Activated CD4-positive, alpha-beta memory T cell treated with anti-CD3 and anti-CD28 coated beads for 36 hours (primary cell): ENCODE results near the gene CCL5. TPM values are rescaled to one million over a fixed set of nuclear protein-coding genes. Genes with fewer than 3 reads are reported as not detected.
A peak's percentile ranks its signal among the peaks of the same experiment; 100 is the strongest.
"Not testable (repeated sequence)": the region's sequence is repeated elsewhere in the genome, so short reads cannot be mapped to it uniquely, and the experiment has no call there.

ENCODE experiments used
- CTCF ChIA-PET: fragments of 350-600 bp; sonication (Branson Sonifier 250); formaldehyde crosslinking; loops from one replicate; lab custom pipeline; 2021; ENCODE audit warnings: antibody characterized with exemption, inconsistent platforms; lab: Charles Lee
- POLR2A ChIA-PET: fragments of 350-600 bp; sonication (Branson Sonifier 250); formaldehyde crosslinking; loops from one replicate; lab custom pipeline; 2021; ENCODE audit warnings: antibody characterized with exemption; lab: Charles Lee
- DNase-seq: peaks from one replicate; pipeline ENCODE4 v3.0.0-alpha.2; 2020
- H3K27ac Mint-ChIP-seq: one replicate; pipeline ENCODE4 v1.8.0; 2021; ENCODE audit warnings: mixed read lengths
- H3K27me3 Mint-ChIP-seq: one replicate; pipeline ENCODE4 v1.8.0; 2021; ENCODE audit warnings: mixed read lengths
- H3K36me3 Mint-ChIP-seq: one replicate; pipeline ENCODE4 v1.8.0; 2021; ENCODE audit warnings: mixed read lengths
- H3K4me1 Mint-ChIP-seq: one replicate; pipeline ENCODE4 v1.8.0; 2021; ENCODE audit warnings: low read depth, mixed read lengths
- H3K4me3 Mint-ChIP-seq: one replicate; pipeline ENCODE4 v1.8.0; 2021; ENCODE audit warnings: mild to moderate bottlenecking, mixed read lengths
- H3K9me3 Mint-ChIP-seq: one replicate; pipeline ENCODE4 v1.8.0; 2021; ENCODE audit warnings: mixed read lengths
- intact Hi-C: fragments of 100-400 bp; cut with micrococcal nuclease; formaldehyde crosslinking; loops from one replicate; pipeline ENCODE4 v1.15.1; 2023
- total RNA-seq, 2 experiments: library from RNA; stranded (reverse); gene quantifications; one replicate each; pipeline ENCODE4 v1.2.3, GENCODE V29; 2021

Gene CCL5
- total RNA-seq, 2 experiments from 2014 or later = 120 to 133 TPM

- not testable (repeated sequence) for DNase-seq, H3K4me3 Mint-ChIP-seq, H3K36me3 Mint-ChIP-seq, H3K9me3 Mint-ChIP-seq, H3K27me3 Mint-ChIP-seq
- ChIA-PET POLR2A (interaction anchor here (0.9 to 1.5 kb wide), 2 partner anchors 8 to 18 kb away, joined by 4 to 7 read pairs; partner anchors contain the start of gene CCL5), CTCF (interaction anchor here (0.6 to 2.7 kb wide), 4 partner anchors 10 to 175 kb away, joined by 3 to 17 read pairs (median 3); partner anchors contain the start of gene CCL5)
- Mint-ChIP-seq H3K4me1 (peaks cover 44% of the 10 kb centered on the region), H3K27ac (peak overlapping the region; percentile 78)
- intact Hi-C loops = loop anchor here (2.0 to 5.0 kb wide), 2 partner anchors 33 to 175 kb away; partner anchors contain the start of gene RDM1
Measured at GRCh38 chr17:35897772-35898171, 17.6 kb upstream of the CCL5 start.

DNA sequence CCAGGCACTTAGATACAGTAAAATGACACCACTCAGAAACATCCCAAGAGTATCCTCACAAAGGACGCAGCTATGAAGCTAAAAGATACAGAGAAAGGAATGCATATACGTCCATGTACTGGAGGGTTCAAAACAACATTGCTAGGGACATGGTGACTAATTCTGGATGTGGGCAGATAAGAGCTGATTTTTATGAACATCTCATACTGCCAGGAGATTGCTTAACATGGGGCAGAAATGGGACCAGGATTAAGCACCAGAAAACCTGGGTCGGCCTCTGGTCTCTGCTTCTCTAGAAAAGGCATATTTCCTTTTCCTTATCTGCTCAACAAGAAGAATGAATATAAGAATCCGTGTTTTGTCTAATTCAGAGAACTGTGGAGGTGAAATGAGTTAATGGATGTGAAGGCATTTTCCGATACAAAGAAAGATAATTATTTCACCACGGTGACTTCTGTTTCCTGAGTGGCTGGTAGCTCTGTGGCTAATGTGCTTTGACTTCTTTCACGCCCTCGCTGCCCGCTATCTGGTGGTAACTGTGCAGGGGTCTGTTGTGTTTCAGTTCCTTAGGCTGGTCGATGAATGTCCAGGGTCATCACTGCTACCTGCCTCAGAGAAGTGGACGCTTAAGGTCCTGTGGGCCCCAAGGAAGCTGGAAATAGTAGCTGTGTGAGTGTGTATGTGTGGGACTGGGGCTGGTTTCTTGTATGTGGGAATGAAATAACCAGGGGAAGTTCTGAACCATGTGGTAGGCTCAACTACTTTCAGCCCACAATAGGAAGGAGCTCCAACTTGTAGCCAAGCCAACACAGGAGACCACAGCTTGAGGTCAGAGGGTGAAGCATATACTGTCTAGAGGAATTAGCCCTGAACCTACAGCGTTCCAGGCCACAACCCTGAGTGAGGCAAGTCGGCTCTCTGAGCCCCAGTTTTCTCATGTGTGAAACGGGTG is 15.8 kb upstream of the CCL5 start:
- peak overlapping the region; percentile 38 for H3K4me3 Mint-ChIP-seq
- intact Hi-C loops = loop anchor here (1.0 to 5.0 kb wide), 2 partner anchors 16 to 176 kb away; partner anchors contain the start of gene CCL5
- peak; percentile 65 for DNase-seq
- H3K27ac Mint-ChIP-seq = peak overlapping the region; percentile 92
- H3K36me3 Mint-ChIP-seq = no peaks in the 10 kb centered on the region
- no peaks in the 10 kb centered on the region for H3K27me3 Mint-ChIP-seq
- CTCF ChIA-PET = interaction anchor here (0.7 to 2.7 kb wide), 7 partner anchors 16 to 253 kb away, joined by 3 to 17 read pairs (median 3); partner anchors contain the start of gene CCL5
- H3K9me3 Mint-ChIP-seq = no peaks in the 10 kb centered on the region
- POLR2A ChIA-PET = interaction anchor here (1.0 to 2.1 kb wide), 7 partner anchors 12 to 196 kb away, joined by 3 to 23 read pairs (median 4); partner anchors contain the start of genes CCL3, CCL5 and TAF15
- peaks cover 58% of the 10 kb centered on the region for H3K4me1 Mint-ChIP-seq

DNA sequence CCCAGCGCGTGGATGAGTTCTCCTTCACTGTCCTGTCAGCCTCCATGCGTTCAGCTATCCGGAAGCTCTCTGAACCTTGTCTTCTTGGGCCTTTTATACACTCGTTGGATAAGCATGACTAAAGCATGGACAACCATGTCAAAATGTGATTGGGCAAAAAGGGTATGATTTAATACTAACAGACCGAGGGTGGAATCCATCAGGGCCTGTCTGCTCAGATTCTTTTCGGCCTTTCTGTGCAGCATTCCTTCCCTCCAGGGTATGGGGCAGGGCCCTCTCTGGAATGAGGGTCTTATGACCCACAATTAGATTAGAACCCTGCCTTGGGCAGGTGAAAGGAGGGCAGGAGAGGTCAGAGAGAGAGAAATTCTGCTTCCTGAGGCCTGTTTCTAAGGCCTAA is 14.0 kb upstream of the CCL5 start:
- H3K36me3 Mint-ChIP-seq = no peaks in the 10 kb centered on the region
- H3K4me3 Mint-ChIP-seq = no peak overlapping the region
- ChIA-PET POLR2A (no interaction called here), CTCF (no interaction called here)
- no peak for DNase-seq
- intact Hi-C loops = no loop called here
- no peaks in the 10 kb centered on the region for H3K9me3 Mint-ChIP-seq
- H3K27ac Mint-ChIP-seq = no peak overlapping the region
- H3K27me3 Mint-ChIP-seq = no peaks in the 10 kb centered on the region
- peaks cover 62% of the 10 kb centered on the region for H3K4me1 Mint-ChIP-seq

- no peaks in the 10 kb centered on the region for H3K36me3 Mint-ChIP-seq
- intact Hi-C loops = no loop called here
- CTCF ChIA-PET = interaction anchor here (2.2 kb wide), 1 partner anchor 255 kb away, joined by 5 read pairs; no protein-coding TSS in a partner anchor
- H3K9me3 Mint-ChIP-seq = no peaks in the 10 kb centered on the region
- peaks cover 64% of the 10 kb centered on the region for H3K4me1 Mint-ChIP-seq
- no peak overlapping the region for H3K27ac Mint-ChIP-seq
- POLR2A ChIA-PET = no interaction called here
- H3K27me3 Mint-ChIP-seq = no peaks in the 10 kb centered on the region
- no peak for DNase-seq
- H3K4me3 Mint-ChIP-seq = no peak overlapping the region
Measured at GRCh38 chr17:35893751-35894150, 13.6 kb upstream of the CCL5 start.

GRCh38 chr17:35892091-35893035 is 12.2 kb upstream of the CCL5 start:
- no peak overlapping the region for H3K4me3 Mint-ChIP-seq
- H3K27me3 Mint-ChIP-seq = no peaks in the 10 kb centered on the region
- peak; percentile 78 for DNase-seq
- POLR2A ChIA-PET = interaction anchor here (0.8 kb wide), 1 partner anchor 14 kb away, joined by 3 read pairs; no protein-coding TSS in a partner anchor
- CTCF ChIA-PET = interaction anchor here (0.5 to 2.2 kb wide), 2 partner anchors 82 to 256 kb away, joined by 3 to 5 read pairs; no protein-coding TSS in a partner anchor
- H3K27ac Mint-ChIP-seq = peak overlapping the region; percentile 53
- peaks cover 59% of the 10 kb centered on the region for H3K4me1 Mint-ChIP-seq
- intact Hi-C loops = no loop called here
- H3K36me3 Mint-ChIP-seq = no peaks in the 10 kb centered on the region
- no peaks in the 10 kb centered on the region for H3K9me3 Mint-ChIP-seq

DNA sequence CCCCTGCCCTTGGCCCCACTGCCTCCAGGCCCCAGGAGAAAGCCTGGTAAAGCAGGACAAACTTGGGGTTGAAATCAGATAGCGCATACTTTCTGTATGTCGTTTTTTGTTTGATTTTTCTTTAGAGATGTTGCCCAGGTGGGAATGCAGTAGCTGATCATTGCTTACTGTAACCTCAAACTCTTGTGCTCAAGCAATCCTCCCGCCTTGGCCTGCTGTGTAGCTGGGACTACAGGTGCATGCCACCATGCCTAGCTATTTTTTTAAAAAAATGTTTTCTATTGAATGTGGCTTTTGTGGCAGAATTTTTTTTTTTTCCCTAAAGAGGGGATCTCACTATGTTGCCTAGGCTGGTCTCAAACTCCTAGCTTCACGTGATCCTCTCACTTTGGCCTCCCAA is 11.1 kb upstream of the CCL5 start:
- H3K27ac Mint-ChIP-seq = no peak overlapping the region
- no peaks in the 10 kb centered on the region for H3K27me3 Mint-ChIP-seq
- ChIA-PET CTCF (no interaction called here), POLR2A (interaction anchor here (0.9 to 1.6 kb wide), 3 partner anchors 11 to 82 kb away, joined by 3 to 5 read pairs (median 3); partner anchors contain the start of gene TAF15)
- H3K4me3 Mint-ChIP-seq = no peak overlapping the region
- H3K4me1 Mint-ChIP-seq = peaks cover 59% of the 10 kb centered on the region
- no peaks in the 10 kb centered on the region for H3K9me3 Mint-ChIP-seq
- no peaks in the 10 kb centered on the region for H3K36me3 Mint-ChIP-seq
- DNase-seq = no peak
- intact Hi-C loops = no loop called here

GRCh38 chr17:35890774-35891155 is 10.6 kb upstream of the CCL5 start:
- H3K4me1 Mint-ChIP-seq = peaks cover 54% of the 10 kb centered on the region
- H3K27ac Mint-ChIP-seq = no peak overlapping the region
- ChIA-PET POLR2A (interaction anchor here (0.9 to 1.6 kb wide), 5 partner anchors 10 to 82 kb away, joined by 3 to 5 read pairs (median 3); partner anchors contain the start of gene TAF15), CTCF (interaction anchor here (1.2 kb wide), 1 partner anchor 592 kb away, joined by 3 read pairs; no protein-coding TSS in a partner anchor)
- intact Hi-C loops = no loop called here
- H3K9me3 Mint-ChIP-seq = no peaks in the 10 kb centered on the region
- no peaks in the 10 kb centered on the region for H3K27me3 Mint-ChIP-seq
- DNase-seq = peak; percentile 60
- no peak overlapping the region for H3K4me3 Mint-ChIP-seq
- no peaks in the 10 kb centered on the region for H3K36me3 Mint-ChIP-seq

- Mint-ChIP-seq H3K27me3 (no peaks in the 10 kb centered on the region), H3K4me3 (no peak overlapping the region), H3K4me1 (peaks cover 50% of the 10 kb centered on the region), H3K9me3 (no peaks in the 10 kb centered on the region), H3K36me3 (no peaks in the 10 kb centered on the region), H3K27ac (no peak overlapping the region)
- no peak for DNase-seq
- ChIA-PET POLR2A (interaction anchor here (0.9 to 1.6 kb wide), 6 partner anchors 8 to 81 kb away, joined by 3 to 5 read pairs (median 4); partner anchors contain the start of gene TAF15), CTCF (interaction anchor here (1.2 kb wide), 1 partner anchor 593 kb away, joined by 3 read pairs; no protein-coding TSS in a partner anchor)
- intact Hi-C loops = loop anchor here (1.0 kb wide), 1 partner anchor 10 kb away; the partner anchor contains the start of gene CCL5
Measured at GRCh38 chr17:35889818-35890773, 9.9 kb upstream of the CCL5 start.

DNA sequence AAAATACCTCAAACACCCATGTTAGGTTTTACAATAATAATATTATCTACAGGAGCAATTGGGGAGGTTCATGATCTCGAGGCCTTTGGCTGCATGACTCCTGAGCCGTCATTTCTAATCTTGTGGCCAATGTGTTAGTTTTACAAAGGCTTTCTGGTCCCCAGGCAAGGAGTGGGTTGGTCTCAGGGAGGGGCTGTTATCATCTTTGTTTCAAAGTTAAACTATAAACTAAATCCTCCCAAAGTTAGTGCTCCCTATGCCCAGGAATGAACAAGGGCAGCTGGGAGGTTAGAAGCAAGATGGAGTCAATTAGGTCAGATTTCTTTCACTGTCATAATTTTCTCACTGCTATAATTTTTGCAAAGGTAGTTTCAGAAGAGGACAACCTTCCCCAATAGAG is 9.1 kb upstream of the CCL5 start:
- Mint-ChIP-seq H3K4me3 (no peak overlapping the region), H3K36me3 (no peaks in the 10 kb centered on the region), H3K9me3 (no peaks in the 10 kb centered on the region), H3K27ac (peak overlapping the region; percentile 23), H3K4me1 (peaks cover 49% of the 10 kb centered on the region), H3K27me3 (no peaks in the 10 kb centered on the region)
- intact Hi-C loops = loop anchor here (1.0 kb wide), 1 partner anchor 9 kb away; the partner anchor contains the start of gene CCL5
- ChIA-PET POLR2A (interaction anchor here (0.9 kb wide), 1 partner anchor 9 kb away, joined by 4 read pairs; no protein-coding TSS in a partner anchor), CTCF (no interaction called here)
- DNase-seq = peak; percentile 46

DNA sequence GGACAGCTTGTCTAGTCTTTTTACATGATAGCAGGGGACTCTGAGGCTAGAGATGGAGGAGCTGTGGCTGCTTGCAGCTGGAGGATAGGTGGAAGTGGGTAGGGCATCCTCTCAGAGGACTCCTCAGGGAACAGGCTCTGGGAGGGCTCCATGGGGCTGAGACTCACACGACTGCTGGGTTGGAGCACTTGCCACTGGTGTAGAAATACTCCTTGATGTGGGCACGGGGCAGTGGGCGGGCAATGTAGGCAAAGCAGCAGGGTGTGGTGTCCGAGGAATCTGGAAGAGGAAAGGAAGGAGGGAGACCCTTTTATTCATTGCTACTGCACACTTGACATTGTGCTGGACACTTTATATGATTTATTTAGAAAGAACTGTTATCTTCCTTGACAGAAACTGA is 1.8 kb downstream of the CCL5 start:
- no peak for DNase-seq
- H3K36me3 Mint-ChIP-seq = peaks cover 9% of the 10 kb centered on the region
- peak overlapping the region; percentile 69 for H3K4me3 Mint-ChIP-seq
- H3K4me1 Mint-ChIP-seq = peaks cover 47% of the 10 kb centered on the region
- intact Hi-C loops = no loop called here
- no peaks in the 10 kb centered on the region for H3K27me3 Mint-ChIP-seq
- POLR2A ChIA-PET = interaction anchor here (0.5 to 0.6 kb wide), 2 partner anchors 12 to 14 kb away, joined by 3 read pairs; no protein-coding TSS in a partner anchor
- CTCF ChIA-PET = interaction anchor here (0.9 to 1.7 kb wide), 3 partner anchors 24 to 70 kb away, joined by 3 to 11 read pairs (median 4); partner anchors contain the start of gene TAF15
- peak overlapping the region; percentile 97 for H3K27ac Mint-ChIP-seq
- H3K9me3 Mint-ChIP-seq = no peaks in the 10 kb centered on the region
